Measurements from ENCODE around the gene ERFE. TPM values are rescaled to one million over a fixed set of nuclear protein-coding genes. Genes with fewer than 3 reads are reported as not detected.

The ERFE gene
- total and polyA plus RNA-seq, 2 donors (not counting 3 experiments of a cell fraction or from before 2014, with no cell fraction given): 0.65 to 1.2 TPM

- dilution Hi-C loops (cut with MboI; ENCODE audit: extremely low pct_ligation_motif_present, low sequenced_read_pairs): no loop called here
These were observed 36.2 kb upstream of the ERFE start for GRCh38 chr2:238122287-238123217.

More at GRCh38 chr2:238122287-238123217, 36.2 kb upstream of the ERFE start:
- ChIA-PET CTCF (no interaction called here), POLR2A (no interaction called here)
- H3K36me3 ChIP-seq (ENCODE audit: control insufficient read depth in 2 of 2, extremely low read depth in 1 of 2, insufficient read depth in 2 of 2, low read length in 2 of 2): no peaks in the 10 kb centered on the region
- no peak overlapping the region for H3K9ac ChIP-seq (replicated peaks; ENCODE audit: extremely low read depth, insufficient read depth, low read length)
- no peak overlapping the region for H3K4me3 ChIP-seq (replicated peaks in 1 of 3; ENCODE audit: insufficient read depth in 1 of 3, low read depth in 1 of 3, low read length in 3 of 3)
- H3K27ac ChIP-seq (ENCODE audit: insufficient read depth, low read depth, low read length): no peak overlapping the region
- no peaks in the 10 kb centered on the region for H3K9me3 ChIP-seq (replicated peaks; ENCODE audit: control insufficient read depth, insufficient read depth, low read length)
- peaks cover 1 to 2% of the 10 kb centered on the region in 2 experiments for H3K27me3 ChIP-seq (ENCODE audit: control insufficient read depth in 2 of 2, insufficient read depth in 2 of 2, low read length in 2 of 2)
- no peak for FAIRE-seq
- H3K9me1 ChIP-seq (replicated peaks; ENCODE audit: control insufficient read depth, extremely low read depth, insufficient read depth, low read length): no peaks in the 10 kb centered on the region
- no peaks in the 10 kb centered on the region for H4K20me1 ChIP-seq (replicated peaks; ENCODE audit: control insufficient read depth, extremely low read depth, insufficient read depth, low read length)
- H2AFZ ChIP-seq (ENCODE audit: low read depth, low read length): no peak overlapping the region
- no TSS peak for BruUV-seq (replicated peaks)
- no peaks in the 10 kb centered on the region for H3K79me2 ChIP-seq (ENCODE audit: control insufficient read depth, insufficient read depth, low read length)
- DNase-seq (ENCODE audit: low read depth, low spot score): no peak
- intact Hi-C loops (cut with micrococcal nuclease): no loop called here
- no peak overlapping the region for H3K4me2 ChIP-seq (ENCODE audit: insufficient read depth, low read length)
- TF ChIP-seq EZH2 (IDR thresholded peaks at IDR 0.05; ENCODE audit: borderline replicate concordance, low read depth, low read length, severe bottlenecking): no peak
- TF ChIP-seq FOS (IDR thresholded peaks at IDR 0.05; ENCODE audit: borderline replicate concordance, insufficient read depth, low read length): no peak
- TF ChIP-seq CTCF (IDR thresholded peaks at IDR 0.05; ENCODE audit: extremely low read depth in 1 of 2, insufficient read depth in 1 of 2, low read depth in 1 of 2, low read length in 2 of 2): no peak
- TF ChIP-seq POLR2AphosphoS5 (IDR thresholded peaks at IDR 0.05; ENCODE audit: insufficient read depth, low read depth, low read length): no peak
- no peak for TF ChIP-seq GATA2 (IDR thresholded peaks at IDR 0.05; ENCODE audit: insufficient read depth, insufficient read length, low read depth, low read length)
- H3K4me1 ChIP-seq (ENCODE audit: control insufficient read depth, extremely low read depth, insufficient read depth, low read length): no peaks in the 10 kb centered on the region

All from endothelial cell of umbilical vein (primary cell).